Pancreas (tissue), 10 donors: ENCODE measurements around the gene TENM3. TPM values are rescaled to one million over a fixed set of nuclear protein-coding genes. Genes with fewer than 3 reads are reported as not detected.

Source experiments
- ATAC-seq, 4 donors: fragments of 200-7000 bp; cut with Tn5 transposase; one replicate each; pipeline versions ENCODE4 v1.8.0 to v1.9.1; 2020; ENCODE audit warnings: mild to moderate bottlenecking in 4 of 4, moderate library complexity in 4 of 4
- DNase-seq, 6 donors: peaks; one replicate each; pipeline ENCODE4 v3.0.0-alpha.2; 2020
- FAIRE-seq: peaks from 2 replicates; lab custom pipeline; 2012; peaks lifted over from hg19 to GRCh38; lab: Jason Lieb, UNC
- H3K27ac ChIP-seq, 4 donors: fragments of 200-600 bp; sonication (generic); 1 replicate in 3 of 4; 2 replicates in 1 of 4; pipeline versions ENCODE4 v1.5.0 to v1.8.0; 2020
- H3K27me3 ChIP-seq, 4 donors: fragments of 200-600 bp; one replicate each; pipeline ENCODE4 v1.8.0; 2021
- H3K36me3 ChIP-seq, 3 donors: fragments of 200-600 bp; sonication (generic) in 1 of 3; one replicate each; pipeline versions ENCODE4 v1.5.0 to v1.8.0; 2020 to 2021
- H3K4me1 ChIP-seq, 3 donors: fragments of 200-600 bp; one replicate each; pipeline ENCODE4 v1.8.0; 2021
- H3K4me3 ChIP-seq, 4 donors: fragments of 200-600 bp; sonication (generic) in 2 of 4; one replicate each; pipeline versions ENCODE4 v1.5.0 to v1.8.0; 2020 to 2021
- H3K9me3 ChIP-seq, 4 donors: fragments of 200-600 bp; one replicate each; pipeline ENCODE4 v1.8.0; 2021
- CTCF ChIP-seq, 4 donors: fragments of 200-600 bp; sonication (generic) in 3 of 4; IDR thresholded peaks; one replicate each; pipeline versions ENCODE4 v1.5.0 to v1.8.0; 2021; ENCODE audit warnings: antibody characterized with exemption in 4 of 4
- WGBS, 2 donors: extraction: QIAGEN DNeasy Blood & Tissue Kit; methylation state at CpG; one replicate each; pipeline ENCODE4 v1.1.7; 2013; 5-methylcytosine and 5-hydroxymethylcytosine counted together
- intact Hi-C, 3 donors: fragments of 100-400 bp; cut with DNase I; formaldehyde crosslinking; loops; one replicate each; pipeline versions ENCODE4 v1.11.1 to v1.14.2; 2022
- polyA plus RNA-seq, 2 donors: library from polyadenylated mRNA; stranded (reverse); fragments of 200-250 nt; gene quantifications; one replicate each; pipeline ENCODE4 v1.2.3, GENCODE V29; 2013
- total RNA-seq, 6 donors: library from RNA; stranded (reverse); fragmentation: NEBNext Ultra II Directional in 4 of 6; extraction: Animal tissue kit (Norgen Biotek cat#: 25700) in 4 of 6; gene quantifications; one replicate each; pipeline versions ENCODE4 v1.2.1 to v1.2.4, GENCODE V29; 2021 to 2023
- donor health status: healthy with polysubstance abuse.
- donor health status: DM: no; HTN: no; CAD: no; lungs with moderate emphysema.
- donor health status: DM: no; HTN: no; CAD: no.
- donor health status: control.
- donor health status: control.
- donor health status: Bipolar disorder and iron deficiency.
- donor health status: DM: yes; HTN: yes; CAD: no.
- donor health status: DM: no; HTN: no; CAD: no.
- donor health status: DM: no; HTN: no; CAD: no.
- donor health status: DM: yes; HTN: yes; CAD: no.

TENM3 gene
- total and polyA plus RNA-seq, 8 donors: 0.99 to 6.1 (median 4.4) TPM

GRCh38 chr4:182257016-182257415 is 13.8 kb downstream of the TENM3 start:
- intact Hi-C loops: no loop called here
- TF ChIP-seq CTCF (IDR thresholded peaks at IDR 0.05): no peak
- FAIRE-seq: no peak
- no peak for DNase-seq
- Histone ChIP-seq H3K9me3 (no peaks in the 10 kb centered on the region), H3K27me3 (no peaks in the 10 kb centered on the region), H3K4me3 (no peak overlapping the region), H3K27ac (no peak overlapping the region), H3K4me1 (no peaks in the 10 kb centered on the region), H3K36me3 (no peaks in the 10 kb centered on the region)
- 86 to 89% methylated on average over 3 of the region's 3 CpGs for WGBS, 2 donors
- ATAC-seq: no peak

GRCh38 chr4:182257503-182257902 is 14.3 kb downstream of the TENM3 start:
- no peak for FAIRE-seq
- Histone ChIP-seq H3K4me1 (no peaks in the 10 kb centered on the region), H3K36me3 (no peaks in the 10 kb centered on the region), H3K27me3 (no peaks in the 10 kb centered on the region), H3K9me3 (no peaks in the 10 kb centered on the region), H3K4me3 (no peak overlapping the region), H3K27ac (no peak overlapping the region)
- WGBS, 2 donors: 60 to 62% methylated on average over 3 of the region's 3 CpGs
- DNase-seq: no peak
- intact Hi-C loops: no loop called here
- ATAC-seq: no peak
- TF ChIP-seq CTCF (IDR thresholded peaks at IDR 0.05): no peak

GRCh38 chr4:182258441-182259000 is 15.3 kb downstream of the TENM3 start:
- Histone ChIP-seq H3K27ac (no peak overlapping the region), H3K27me3 (no peaks in the 10 kb centered on the region), H3K36me3 (no peaks in the 10 kb centered on the region), H3K4me3 (no peak overlapping the region), H3K4me1 (no peaks in the 10 kb centered on the region), H3K9me3 (no peaks in the 10 kb centered on the region)
- TF ChIP-seq CTCF (IDR thresholded peaks at IDR 0.05): no peak
- no peak for DNase-seq
- intact Hi-C loops: no loop called here
- no peak for FAIRE-seq
- ATAC-seq: no peak
- WGBS, 2 donors: 54 to 56% methylated on average over 4 of the region's 4 CpGs

- WGBS, 2 donors: 72 to 83% methylated on average over 8 of the region's 8 CpGs
- Histone ChIP-seq H3K9me3 (no peaks in the 10 kb centered on the region), H3K27ac (no peak overlapping the region), H3K27me3 (no peaks in the 10 kb centered on the region), H3K4me1 (no peaks in the 10 kb centered on the region), H3K36me3 (no peaks in the 10 kb centered on the region), H3K4me3 (no peak overlapping the region)
- intact Hi-C loops: no loop called here
- no peak for ATAC-seq
- no peak for DNase-seq
- no peak for TF ChIP-seq CTCF (IDR thresholded peaks at IDR 0.05)
- FAIRE-seq: no peak
Measured at GRCh38 chr4:182261651-182262223, 18.5 kb downstream of the TENM3 start.

- intact Hi-C loops: no loop called here
Measured at GRCh38 chr4:182263562-182263961, 20.4 kb downstream of the TENM3 start.

More at GRCh38 chr4:182263562-182263961, 20.4 kb downstream of the TENM3 start:
- WGBS, 2 donors: 64 to 70% methylated on average over 10 of the region's 10 CpGs
- no peak for TF ChIP-seq CTCF (IDR thresholded peaks at IDR 0.05)
- H3K36me3 ChIP-seq: no peaks in the 10 kb centered on the region
- ATAC-seq: no peak
- FAIRE-seq: no peak
- H3K27me3 ChIP-seq: no peaks in the 10 kb centered on the region
- H3K27ac ChIP-seq: no peak overlapping the region
- H3K9me3 ChIP-seq: no peaks in the 10 kb centered on the region
- H3K4me3 ChIP-seq: no peak overlapping the region
- DNase-seq: no peak
- H3K4me1 ChIP-seq: no peaks in the 10 kb centered on the region
